GM18870 (cell line): ENCODE measurements around the gene TMEM255A.
A peak's percentile ranks its signal among the peaks of the same experiment; 100 is the strongest.

Experiments used
- ATAC-seq: cut with Tn5 transposase; IDR thresholded peaks from one replicate; pipeline ENCODE4 v1.9.1; 2021; ENCODE audit warnings: moderate library complexity; ENCODE audit not compliant: unreplicated experiment

TMEM255A gene

GRCh38 chrX:120308558-120308957 is 2.7 kb downstream of the TMEM255A start:
- ATAC-seq = no peak

- ATAC-seq = no peak
Observed at GRCh38 chrX:120306630-120307029, 4.6 kb downstream of the TMEM255A start.

- ATAC-seq = no peak
Observed at GRCh38 chrX:120305531-120306141, 5.6 kb downstream of the TMEM255A start.

GRCh38 chrX:120304256-120304655 is 7.0 kb downstream of the TMEM255A start:
- ATAC-seq = no peak

- peak; percentile 92 for ATAC-seq
Observed at GRCh38 chrX:120302434-120302833, 8.8 kb downstream of the TMEM255A start.

- ATAC-seq = no peak
Observed at GRCh38 chrX:120301960-120302359, 9.3 kb downstream of the TMEM255A start.

- ATAC-seq = no peak
Observed at GRCh38 chrX:120301497-120301896, 9.8 kb downstream of the TMEM255A start.

- no peak for ATAC-seq
Observed at GRCh38 chrX:120299928-120300327, 11.3 kb downstream of the TMEM255A start.

- ATAC-seq = no peak
Observed at GRCh38 chrX:120297923-120298322, 13.3 kb downstream of the TMEM255A start.

- no peak for ATAC-seq
Observed at GRCh38 chrX:120294651-120295050, 16.6 kb downstream of the TMEM255A start.

GRCh38 chrX:120293015-120293414 is 18.2 kb downstream of the TMEM255A start:
- ATAC-seq = no peak

GRCh38 chrX:120291211-120291610 is 20.1 kb downstream of the TMEM255A start:
- ATAC-seq = no peak

- no peak for ATAC-seq
Observed at GRCh38 chrX:120290107-120290506, 21.2 kb downstream of the TMEM255A start.

GRCh38 chrX:120287513-120288112 is 23.6 kb downstream of the TMEM255A start:
- ATAC-seq = peak; percentile 59

GRCh38 chrX:120286733-120287512 is 24.3 kb downstream of the TMEM255A start:
- ATAC-seq = no peak

- no peak for ATAC-seq
Observed at GRCh38 chrX:120282697-120283096, 28.6 kb downstream of the TMEM255A start.

GRCh38 chrX:120281761-120282160 is 29.5 kb downstream of the TMEM255A start:
- no peak for ATAC-seq

GRCh38 chrX:120281021-120281624 is 30.1 kb downstream of the TMEM255A start:
- ATAC-seq = no peak

- no peak for ATAC-seq
Observed at GRCh38 chrX:120274958-120275357, 36.3 kb downstream of the TMEM255A start.

GRCh38 chrX:120274145-120274544 is 37.1 kb downstream of the TMEM255A start:
- no peak for ATAC-seq

- ATAC-seq = no peak
Observed at GRCh38 chrX:120271218-120271617, 40.0 kb downstream of the TMEM255A start.

- ATAC-seq = no peak
Observed at GRCh38 chrX:120270567-120270966, 40.7 kb downstream of the TMEM255A start.
